Skeletal muscle cell (primary cell): ENCODE measurements around the gene KDM4C.
"Not testable (repeated sequence)": the region's sequence is repeated elsewhere in the genome, so short reads cannot be mapped to it uniquely, and the experiment has no call there.

Experiments
- DNase-seq: peaks from one replicate; pipeline ENCODE4 v3.0.0-alpha.2; 2010; ENCODE audit warnings: low read depth
- H3K4me3 ChIP-seq: 2 replicates; pipeline ENCODE4 v1.5.1; 2011; ENCODE audit warnings: low read depth, mild to moderate bottlenecking, control low read depth, low read length, moderate library complexity

The KDM4C gene

GRCh38 chr9:6945816-6946215 is 188.0 kb downstream of the KDM4C start:
- H3K4me3 ChIP-seq: no peak overlapping the region
- DNase-seq: no peak

GRCh38 chr9:6946583-6947166 is 188.9 kb downstream of the KDM4C start:
- no peak for DNase-seq
- H3K4me3 ChIP-seq: no peak overlapping the region

- H3K4me3 ChIP-seq, DNase-seq: not testable (repeated sequence)
Observed at GRCh38 chr9:6948921-6949320, 191.1 kb downstream of the KDM4C start.

- H3K4me3 ChIP-seq: no peak overlapping the region
- DNase-seq: peak; percentile 60
Observed at GRCh38 chr9:6955251-6955921, 197.6 kb downstream of the KDM4C start.

- no peak for DNase-seq
- H3K4me3 ChIP-seq: no peak overlapping the region
Observed at GRCh38 chr9:6956879-6957278, 199.1 kb downstream of the KDM4C start.

- no peak for DNase-seq
- no peak overlapping the region for H3K4me3 ChIP-seq
Observed at GRCh38 chr9:6959270-6960000, 201.7 kb downstream of the KDM4C start.

- DNase-seq: no peak
- H3K4me3 ChIP-seq: no peak overlapping the region
Observed at GRCh38 chr9:6960777-6961176, 203.0 kb downstream of the KDM4C start.

- H3K4me3 ChIP-seq: no peak overlapping the region
- no peak for DNase-seq
Observed at GRCh38 chr9:6961845-6962522, 204.2 kb downstream of the KDM4C start.

- DNase-seq: no peak
- H3K4me3 ChIP-seq: no peak overlapping the region
Observed at GRCh38 chr9:6965566-6965965, 207.8 kb downstream of the KDM4C start.

GRCh38 chr9:6968271-6968670 is 210.5 kb downstream of the KDM4C start:
- no peak for DNase-seq
- no peak overlapping the region for H3K4me3 ChIP-seq

GRCh38 chr9:6969805-6970204 is 212.0 kb downstream of the KDM4C start:
- H3K4me3 ChIP-seq: no peak overlapping the region
- DNase-seq: no peak

- no peak for DNase-seq
- no peak overlapping the region for H3K4me3 ChIP-seq
Observed at GRCh38 chr9:6973089-6973488, 215.3 kb downstream of the KDM4C start.

- peak; percentile 52 for DNase-seq
Observed at GRCh38 chr9:6973762-6974161, 216.0 kb downstream of the KDM4C start.

GRCh38 chr9:6975198-6975597 is 217.4 kb downstream of the KDM4C start:
- DNase-seq: no peak
- H3K4me3 ChIP-seq: no peak overlapping the region

More at GRCh38 chr9:6973762-6974161, 216.0 kb downstream of the KDM4C start:
- H3K4me3 ChIP-seq: no peak overlapping the region

GRCh38 chr9:6977761-6978160 is 220.0 kb downstream of the KDM4C start:
- no peak overlapping the region for H3K4me3 ChIP-seq
- DNase-seq: no peak

- no peak for DNase-seq
Observed at GRCh38 chr9:6978591-6978990, 220.8 kb downstream of the KDM4C start.

GRCh38 chr9:6984941-6985578 is 227.3 kb downstream of the KDM4C start:
- no peak for DNase-seq

More at GRCh38 chr9:6978591-6978990, 220.8 kb downstream of the KDM4C start:
- no peak overlapping the region for H3K4me3 ChIP-seq

GRCh38 chr9:6986141-6986815 is 228.5 kb downstream of the KDM4C start:
- no peak for DNase-seq

More at GRCh38 chr9:6984941-6985578, 227.3 kb downstream of the KDM4C start:
- no peak overlapping the region for H3K4me3 ChIP-seq

GRCh38 chr9:6987381-6987780 is 229.6 kb downstream of the KDM4C start:
- DNase-seq: no peak
- H3K4me3 ChIP-seq: no peak overlapping the region

More at GRCh38 chr9:6986141-6986815, 228.5 kb downstream of the KDM4C start:
- no peak overlapping the region for H3K4me3 ChIP-seq
